ENCODE data around the gene ITPK1. TPM values are rescaled to one million over a fixed set of nuclear protein-coding genes. Genes with fewer than 3 reads are reported as not detected.

Gene ITPK1
- total and polyA plus RNA-seq, 10 of the 15 experiments (the other 5 are each of a cell fraction or from before 2014, with no cell fraction given): 1.3 to 73.2 (median 27.0) TPM

GRCh38 chr14:93004699-93005082 lies 111.0 kb downstream of the ITPK1 start (continued):
- TF ChIP-seq HSF1 (IDR thresholded peaks at IDR 0.05; ENCODE audit: low read depth, low read length) (no peak), E2F8 (IDR thresholded peaks at IDR 0.05; ENCODE audit: low read depth, partially characterized antibody) (no peak), ASH2L (IDR thresholded peaks at IDR 0.05; ENCODE audit: borderline replicate concordance, low read depth) (no peak)

GRCh38 chr14:93003945-93004698 lies 111.6 kb downstream of the ITPK1 start:
- DNase-seq (ENCODE audit: low read depth, low spot score) (no peak), ATAC-seq (no peak), FAIRE-seq (no peak)
- WGBS (ENCODE audit: insufficient coverage, insufficient replicate concordance, low lambda C conversion rate, missing lambda C conversion rate): 89% methylated on average over 18 of the region's 18 CpGs
- no peak overlapping the region for H3K9ac ChIP-seq (ENCODE audit: control insufficient read depth, insufficient read depth, low read length)
- ChIA-PET CTCF (interaction anchor here (1.2 kb wide), 1 partner anchor 19 kb away, joined by 5 read pairs; no protein-coding TSS in a partner anchor), SMC1A (ENCODE audit: uncharacterized antibody, unreplicated experiment) (interaction anchor here (1.5 kb wide), 1 partner anchor 28 kb away, joined by 3 read pairs; no protein-coding TSS in a partner anchor), RAD21 (ENCODE audit: unreplicated experiment) (interaction anchor here (1.4 kb wide), 1 partner anchor 109 kb away, joined by 3 read pairs; no protein-coding TSS in a partner anchor), POLR2A (interaction anchor here (0.5 kb wide), 1 partner anchor 469 kb away, joined by 4 read pairs; no protein-coding TSS in a partner anchor)
- H3K4me1 ChIP-seq (ENCODE audit: control insufficient read depth, insufficient read depth, low read length): peaks cover 8% of the 10 kb centered on the region
- H3K79me2 ChIP-seq (ENCODE audit: control insufficient read depth, insufficient read depth, low read length): no peaks in the 10 kb centered on the region
- BruUV-seq (replicated peaks): no TSS peak
- no peaks in the 10 kb centered on the region for H3K27me3 ChIP-seq (replicated peaks in 1 of 2; ENCODE audit: control insufficient read depth in 2 of 2, insufficient read depth in 2 of 2, low read length in 1 of 2)
- H2AFZ ChIP-seq (ENCODE audit: control insufficient read depth, low read depth, low read length): no peak overlapping the region
- no peak for TF ChIP-seq FOS (IDR thresholded peaks at IDR 0.05; ENCODE audit: borderline replicate concordance, extremely low read depth, insufficient read length)
- TF ChIP-seq BCL3 (IDR thresholded peaks at IDR 0.05; ENCODE audit: borderline replicate concordance, insufficient read depth, low read depth, low read length, poor library complexity, severe bottlenecking): peak; percentile 41
- no peaks in the 10 kb centered on the region for H3K9me3 ChIP-seq (replicated peaks; ENCODE audit: control insufficient read depth, insufficient read depth, low read length)
- in situ Hi-C loops (cut with MboI): no loop called here
- intact Hi-C loops (cut with micrococcal nuclease; ENCODE audit: unreplicated experiment): no loop called here
- H3K27ac ChIP-seq (ENCODE audit: control insufficient read depth, insufficient read depth): no peak overlapping the region
- peaks cover 0 to 24% of the 10 kb centered on the region in 2 experiments; a peak in 3 of 4 replicates for H3K36me3 ChIP-seq (ENCODE audit: control insufficient read depth in 2 of 2, insufficient read depth in 2 of 2, low read length in 1 of 2)
- no peak overlapping the region for H3K4me2 ChIP-seq (ENCODE audit: control insufficient read depth, insufficient read depth)
- H3K4me3 ChIP-seq: no peak overlapping the region
- H4K20me1 ChIP-seq (ENCODE audit: control insufficient read depth, insufficient read depth): no peaks in the 10 kb centered on the region

All from GM12878 (cell line).